K562 (cell line): ENCODE results near the gene KCNAB1. TPM values are rescaled to one million over a fixed set of nuclear protein-coding genes. Genes with fewer than 3 reads are reported as not detected.

Source experiments
- ATAC-seq: fragments of 200-7000 bp; cut with Tn5 transposase; 3 replicates; pipeline ENCODE4 v1.9.1; 2020; ENCODE audit warnings: moderate library complexity
- BruUV-seq: library from RNA; stranded (reverse); fragments of 400-500 nt; replicated peaks from 2 replicates; lab custom pipeline; 2021; lab: Mats Ljungman, UMichigan
- CTCF ChIA-PET: fragments of 300-600 bp; formaldehyde crosslinking; extraction: SDS; loops from one replicate; lab custom pipeline; 2021; ENCODE audit warnings: low intra/inter-chr PET ratio; lab: Yijun Ruan, JAX
- POLR2A ChIA-PET: fragments of 300-600, 350-650 bp; sonication (Branson Sonifier 250); formaldehyde crosslinking; extraction: SDS; loops from one replicate; lab custom pipeline; 2021; ENCODE audit warnings: antibody characterized with exemption, inconsistent platforms; lab: Yijun Ruan, JAX
- DNase-seq, 4 experiments: peaks; one replicate each; pipeline versions ENCODE4 v3.0.0 to v3.0.0-alpha.2; 2011 to 2018; ENCODE audit warnings: low spot score in 3 of 4, mixed read lengths in 3 of 4; ENCODE audit errors: extremely low read depth in 1 of 4
- FAIRE-seq: peaks from 2 replicates; lab custom pipeline; 2011; peaks lifted over from hg19 to GRCh38; lab: Jason Lieb, UNC
- H2AFZ ChIP-seq: 2 replicates; pipeline ENCODE4 v1.6.0; 2011; ENCODE audit warnings: low read depth, low read length, control low read depth, inconsistent platforms
- H3K27ac ChIP-seq: fragments of 200-600 bp; 3 replicates; pipeline ENCODE4 v1.8.0; 2011; ENCODE audit warnings: low read depth, mild to moderate bottlenecking, control low read depth, inconsistent platforms, low read length, moderate library complexity, mixed read lengths; ENCODE audit errors: extremely low read depth
- H3K27me3 ChIP-seq, 2 experiments: fragments of 300-600 bp in 1 of 2; 2 replicates in 1 of 2; 3 replicates in 1 of 2; pipeline versions ENCODE4 v1.6.0 to v1.8.0; 2011; ENCODE audit warnings: inconsistent platforms in 2 of 2, low read length in 2 of 2, mild to moderate bottlenecking in 1 of 2, mixed read lengths in 1 of 2, moderate library complexity in 1 of 2; ENCODE audit not compliant: control insufficient read depth in 2 of 2, insufficient read depth in 2 of 2
- H3K36me3 ChIP-seq: fragments of 300-600 bp; 3 replicates; pipeline ENCODE4 v1.8.0; 2011; ENCODE audit warnings: mild to moderate bottlenecking, low read length, inconsistent platforms; ENCODE audit not compliant: control insufficient read depth, insufficient read depth
- H3K4me1 ChIP-seq, 2 experiments: fragments of 200-600 bp in 1 of 2; replicated peaks in 1 of 2; 2 replicates in 1 of 2; 3 replicates in 1 of 2; pipeline versions ENCODE4 v1.5.1 to v1.8.0; 2011; ENCODE audit warnings: inconsistent platforms in 2 of 2, low read length in 2 of 2, mild to moderate bottlenecking in 1 of 2, mixed read lengths in 1 of 2, moderate library complexity in 1 of 2; ENCODE audit not compliant: control insufficient read depth in 2 of 2, insufficient read depth in 2 of 2
- H3K4me2 ChIP-seq: 2 replicates; pipeline ENCODE4 v1.6.1; 2011; ENCODE audit warnings: low read length, control low read depth, inconsistent platforms, mixed read lengths; ENCODE audit not compliant: insufficient read depth
- H3K4me3 ChIP-seq: fragments of 200-600 bp; sonication (generic), shearing (Covaris generic); 2 replicates; pipeline ENCODE4 v1.5.1; 2016; ENCODE audit warnings: control low read depth, inconsistent platforms
- H3K79me2 ChIP-seq: fragments of 200-600 bp; 3 replicates; pipeline ENCODE4 v1.8.0; 2011; ENCODE audit warnings: low read length, inconsistent platforms; ENCODE audit not compliant: control insufficient read depth, insufficient read depth
- H3K9ac ChIP-seq, 2 experiments: 2 replicates each; pipeline versions ENCODE4 v1.6.0 to v1.6.1; 2011; ENCODE audit warnings: low read depth in 2 of 2, low read length in 2 of 2, control low read depth in 1 of 2, inconsistent platforms in 1 of 2, mild to moderate bottlenecking in 1 of 2, mixed read lengths in 1 of 2; ENCODE audit not compliant: insufficient read depth in 1 of 2
- H3K9me1 ChIP-seq: one replicate; pipeline ENCODE4 v1.6.0; 2011; ENCODE audit warnings: inconsistent platforms, mild to moderate bottlenecking, low read length, moderate library complexity; ENCODE audit not compliant: control insufficient read depth, insufficient read depth
- H3K9me3 ChIP-seq: replicated peaks from 2 replicates; pipeline ENCODE4 v1.5.1; 2011; ENCODE audit warnings: low read depth, low read length, inconsistent platforms; ENCODE audit not compliant: control insufficient read depth, insufficient read depth
- H4K20me1 ChIP-seq: replicated peaks from 2 replicates; pipeline ENCODE4 v1.6.1; 2011; ENCODE audit warnings: low read length, inconsistent platforms, mixed read lengths; ENCODE audit not compliant: control insufficient read depth, insufficient read depth
- CC2D1A ChIP-seq: fragments of 450-650 bp; IDR thresholded peaks from 2 replicates; pipeline ENCODE4 v1.6.1; 2017; ENCODE audit warnings: mild to moderate bottlenecking
- HIVEP1 ChIP-seq: fragments of 250-450 bp; sonication (Bioruptor Pico); IDR thresholded peaks from 2 replicates; pipeline ENCODE4 v1.4.0; 2020; ENCODE audit warnings: mild to moderate bottlenecking
- HMGN3 ChIP-seq: IDR thresholded peaks from 2 replicates; pipeline ENCODE4 v1.6.1; 2011; ENCODE audit warnings: borderline replicate concordance, low read depth, mild to moderate bottlenecking, mixed read lengths, low read length; ENCODE audit not compliant: insufficient read length; ENCODE audit errors: extremely low read depth
- MAZ ChIP-seq, 2 experiments: fragments of 450-650 bp in 1 of 2; sonication (generic) in 1 of 2; formaldehyde crosslinking; IDR thresholded peaks in 1 of 2; conservative IDR thresholded peaks in 1 of 2; 2 replicates each; pipeline versions ENCODE4 v1.4.0 to v1.5.0; 2020; ENCODE audit warnings: mild to moderate bottlenecking in 1 of 2, missing genetic modification reagents in 1 of 2
- NRF1 ChIP-seq, 2 experiments: fragments of 450-650 bp; IDR thresholded peaks in 1 of 2; conservative IDR thresholded peaks in 1 of 2; 2 replicates each; pipeline ENCODE4 v1.6.1; 2014; ENCODE audit warnings: mild to moderate bottlenecking in 2 of 2
- RBM17 ChIP-seq: fragments of 200-400 bp; formaldehyde crosslinking; IDR thresholded peaks from 2 replicates; pipeline ENCODE4 v1.6.1; 2017; ENCODE audit warnings: low read depth, mild to moderate bottlenecking, low read length, borderline replicate concordance
- RBM25 ChIP-seq: fragments of 200-400 bp; formaldehyde crosslinking; IDR thresholded peaks from 2 replicates; pipeline ENCODE4 v1.6.1; 2018; ENCODE audit warnings: low read length, low read depth, moderate library complexity; ENCODE audit not compliant: severe bottlenecking
- SAP30 ChIP-seq: fragments of 200-600 bp; sonication (generic); IDR thresholded peaks from 2 replicates; pipeline ENCODE4 v1.6.1; 2012; ENCODE audit warnings: borderline replicate concordance, low read depth, mild to moderate bottlenecking, moderate library complexity, low read length, control low read depth, inconsistent platforms; ENCODE audit not compliant: insufficient read depth, poor library complexity, severe bottlenecking
- SMAD4 ChIP-seq: fragments of 250-450 bp; sonication (Bioruptor Pico); conservative IDR thresholded peaks from 2 replicates; pipeline ENCODE4 v1.8.0; 2021; ENCODE audit warnings: inconsistent platforms, mild to moderate bottlenecking, moderate library complexity
- TBL1XR1 ChIP-seq, 2 experiments: IDR thresholded peaks; 2 replicates each; pipeline ENCODE4 v1.6.1; 2012; ENCODE audit warnings: improper control_type of control experiment in 2 of 2, low read length in 2 of 2, mild to moderate bottlenecking in 1 of 2
- ZNF436 ChIP-seq: fragments of 250-450, 450-650 bp; sonication (Bioruptor Pico); formaldehyde crosslinking; IDR thresholded peaks from 2 replicates; pipeline ENCODE4 v1.7.0; 2020; ENCODE audit warnings: mild to moderate bottlenecking
- WGBS: fragments of 100-300 bp; shearing (Covaris generic); methylation state at CpG from one replicate; pipeline ENCODE4 v1.1.6; 2016; ENCODE audit warnings: low coverage, mixed read lengths; ENCODE audit not compliant: insufficient coverage; ENCODE audit errors: missing lambda C conversion rate; 5-methylcytosine and 5-hydroxymethylcytosine counted together
- in situ Hi-C: fragments of 300-500 bp; cut with MboI; formaldehyde crosslinking; loops from 4 replicates; pipeline ENCODE4 v1.15.0; 2018; ENCODE audit warnings: inconsistent platforms, mixed read lengths
- intact Hi-C: fragments of 100-400 bp; cut with micrococcal nuclease; formaldehyde crosslinking; loops from 2 replicates; pipeline ENCODE4 v1.14.2; 2022
- polyA plus RNA-seq, 8 experiments: library from polyadenylated mRNA; depleted of rRNA in 4 of 8; stranded (reverse) in 5 of 8; unstranded in 3 of 8; fragments of >200 nt; fragmentation: Nextera tagmentation in 2 of 8; fragmentation: Illumina TruSeq in 1 of 8; extraction: Ambion mirVana in 2 of 8; extraction: Trizol in 1 of 8; gene quantifications; 2 replicates each; pipeline versions ENCODE4 v1.2.1 to v1.2.3, GENCODE V29; 2011 to 2014; ENCODE audit warnings: inconsistent platforms in 1 of 8, missing spikeins in 1 of 8
- total RNA-seq, 7 experiments: library from RNA; depleted of rRNA in 6 of 7; stranded (reverse); fragments of >200 nt in 6 of 7; fragmentation: Illumina TruSeq in 2 of 7; extraction: Trizol in 2 of 7; gene quantifications; 2 replicates each; pipeline versions ENCODE4 v1.2.1 to v1.2.3, GENCODE V29; 2011 to 2021; ENCODE audit warnings: low replicate concordance in 1 of 7
- TF ChIP-seq, protein P1 (sequence below): fragments of 450-650 bp; IDR thresholded peaks from 2 replicates; pipeline ENCODE4 v1.6.1; 2016; ENCODE audit warnings: antibody characterized with exemption
- TF ChIP-seq, protein P2 (sequence below): fragments of 250-450 bp; sonication (Bioruptor Pico); IDR thresholded peaks from 2 replicates; pipeline ENCODE4 v1.4.0; 2020; ENCODE audit warnings: mild to moderate bottlenecking, moderate library complexity, borderline replicate concordance

Gene KCNAB1
- total and polyA plus RNA-seq, 9 of the 15 experiments (the other 6 are each of a cell fraction or from before 2014, with no cell fraction given): 0.14 to 1.2 (median 0.51) TPM

DNA sequence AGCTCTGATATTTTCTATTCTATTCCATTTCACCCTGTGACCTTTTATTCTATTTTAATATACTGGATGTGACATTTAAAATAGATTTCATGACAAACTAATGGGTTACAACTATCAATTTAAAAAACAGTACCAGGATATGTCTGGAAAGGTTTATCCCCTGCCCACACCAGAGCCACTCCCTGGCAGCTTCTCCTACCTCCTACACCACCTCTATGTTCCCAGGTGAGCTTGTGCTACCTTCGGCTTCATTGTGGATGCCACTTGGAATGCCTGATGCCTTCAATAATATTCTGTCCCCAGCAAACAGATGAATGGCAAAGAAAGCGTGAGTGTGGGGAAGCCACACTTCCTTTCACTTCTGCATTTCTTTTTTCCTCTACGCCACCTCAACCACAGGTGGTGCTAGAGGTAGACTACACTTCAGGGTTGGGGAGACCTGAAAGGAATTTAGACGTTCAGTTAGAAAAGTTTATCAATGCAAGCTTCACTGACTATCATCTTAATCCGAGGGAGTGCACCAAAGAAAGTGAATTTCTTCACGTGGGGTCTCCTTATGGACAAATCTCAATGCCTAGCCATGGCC is 221.5 kb downstream of the KCNAB1 start:
- DNase-seq (no peak), ATAC-seq (no peak), FAIRE-seq (no peak)
- H3K9me1 ChIP-seq: no peaks in the 10 kb centered on the region
- no peaks in the 10 kb centered on the region; a peak in 3 of 5 replicates for H3K27me3 ChIP-seq
- H3K4me1 ChIP-seq: no peaks in the 10 kb centered on the region
- in situ Hi-C loops (no loop called here), intact Hi-C loops (no loop called here)
- no peak overlapping the region for H3K4me3 ChIP-seq
- H3K9ac ChIP-seq: no peak overlapping the region
- H4K20me1 ChIP-seq: no peaks in the 10 kb centered on the region
- CTCF ChIA-PET: no interaction called here
- no peaks in the 10 kb centered on the region for H3K9me3 ChIP-seq
- WGBS: 5% methylated on average over 6 of the region's 6 CpGs
- H3K4me2 ChIP-seq: no peak overlapping the region
- no peak overlapping the region for H3K27ac ChIP-seq
- no TSS peak for BruUV-seq
- H3K79me2 ChIP-seq: no peaks in the 10 kb centered on the region
- no peak overlapping the region for H2AFZ ChIP-seq
- POLR2A ChIA-PET: interaction anchor here (0.9 to 1.2 kb wide), 3 partner anchors 8 to 102 kb away, joined by 4 to 6 read pairs (median 4); no protein-coding TSS in a partner anchor
- no peaks in the 10 kb centered on the region for H3K36me3 ChIP-seq
- TF ChIP-seq ZNF436: no peak
- no peak for TF ChIP-seq HMGN3
- TF ChIP-seq, protein P1, sequence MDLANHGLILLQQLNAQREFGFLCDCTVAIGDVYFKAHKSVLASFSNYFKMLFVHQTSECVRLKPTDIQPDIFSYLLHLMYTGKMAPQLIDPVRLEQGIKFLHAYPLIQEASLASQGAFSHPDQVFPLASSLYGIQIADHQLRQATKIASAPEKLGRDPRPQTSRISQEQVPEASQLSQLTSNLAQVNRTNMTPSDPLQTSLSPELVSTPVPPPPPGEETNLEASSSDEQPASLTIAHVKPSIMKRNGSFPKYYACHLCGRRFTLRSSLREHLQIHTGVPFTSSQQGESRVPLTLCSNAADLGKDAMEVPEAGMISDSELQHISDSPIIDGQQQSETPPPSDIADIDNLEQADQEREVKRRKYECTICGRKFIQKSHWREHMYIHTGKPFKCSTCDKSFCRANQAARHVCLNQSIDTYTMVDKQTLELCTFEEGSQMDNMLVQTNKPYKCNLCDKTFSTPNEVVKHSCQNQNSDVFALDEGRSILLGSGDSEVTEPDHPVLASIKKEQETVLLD: no peak
- TF ChIP-seq TBL1XR1 (IDR thresholded peaks at IDR 0.05; ENCODE audit: low read length in 2 of 2): no peak
- no peak for TF ChIP-seq SMAD4 (CRISPR knock-in tag)
- no peak for TF ChIP-seq SAP30
- TF ChIP-seq CC2D1A: no peak
- no peak for TF ChIP-seq RBM17
- no peak for TF ChIP-seq NRF1 (conservative IDR thresholded peaks at IDR 0.05 in 1 of 2, IDR thresholded peaks at IDR 0.05 in 1 of 2)
- TF ChIP-seq MAZ (CRISPR knock-in tag; conservative IDR thresholded peaks at IDR 0.05 in 1 of 2, IDR thresholded peaks at IDR 0.05 in 1 of 2): no peak
- TF ChIP-seq, protein P2, sequence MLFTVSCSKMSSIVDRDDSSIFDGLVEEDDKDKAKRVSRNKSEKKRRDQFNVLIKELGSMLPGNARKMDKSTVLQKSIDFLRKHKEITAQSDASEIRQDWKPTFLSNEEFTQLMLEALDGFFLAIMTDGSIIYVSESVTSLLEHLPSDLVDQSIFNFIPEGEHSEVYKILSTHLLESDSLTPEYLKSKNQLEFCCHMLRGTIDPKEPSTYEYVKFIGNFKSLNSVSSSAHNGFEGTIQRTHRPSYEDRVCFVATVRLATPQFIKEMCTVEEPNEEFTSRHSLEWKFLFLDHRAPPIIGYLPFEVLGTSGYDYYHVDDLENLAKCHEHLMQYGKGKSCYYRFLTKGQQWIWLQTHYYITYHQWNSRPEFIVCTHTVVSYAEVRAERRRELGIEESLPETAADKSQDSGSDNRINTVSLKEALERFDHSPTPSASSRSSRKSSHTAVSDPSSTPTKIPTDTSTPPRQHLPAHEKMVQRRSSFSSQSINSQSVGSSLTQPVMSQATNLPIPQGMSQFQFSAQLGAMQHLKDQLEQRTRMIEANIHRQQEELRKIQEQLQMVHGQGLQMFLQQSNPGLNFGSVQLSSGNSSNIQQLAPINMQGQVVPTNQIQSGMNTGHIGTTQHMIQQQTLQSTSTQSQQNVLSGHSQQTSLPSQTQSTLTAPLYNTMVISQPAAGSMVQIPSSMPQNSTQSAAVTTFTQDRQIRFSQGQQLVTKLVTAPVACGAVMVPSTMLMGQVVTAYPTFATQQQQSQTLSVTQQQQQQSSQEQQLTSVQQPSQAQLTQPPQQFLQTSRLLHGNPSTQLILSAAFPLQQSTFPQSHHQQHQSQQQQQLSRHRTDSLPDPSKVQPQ (CRISPR knock-in tag): no peak
- no peak for TF ChIP-seq HIVEP1 (CRISPR knock-in tag)
- TF ChIP-seq RBM25: no peak
